GM18508 (cell line): Measurements from ENCODE around the gene ZDHHC18.

Experiments used
- ATAC-seq: cut with Tn5 transposase; IDR thresholded peaks from one replicate; pipeline ENCODE4 v1.9.1; 2021; ENCODE audit warnings: moderate number of reproducible peaks; ENCODE audit not compliant: insufficient read depth, unreplicated experiment

ZDHHC18 gene

GRCh38 chr1:26889551-26890466 is 63.3 kb downstream of the ZDHHC18 start, which contains the start of gene GPN2:
Gene GPN2 (minus strand): TSS chr1:26890283. CDS start chr1:26890096, 187 bp downstream.
- ATAC-seq, result no peak

GRCh38 chr1:26890467-26890796 is 63.9 kb downstream of the ZDHHC18 start:
- ATAC-seq, result no peak

- no peak for ATAC-seq
These were observed 67.8 kb downstream of the ZDHHC18 start for GRCh38 chr1:26894263-26894662.

- ATAC-seq, result no peak
These were observed 70.9 kb downstream of the ZDHHC18 start for GRCh38 chr1:26897351-26897750.

GRCh38 chr1:26900001-26900814 is 73.7 kb downstream of the ZDHHC18 start, which contains the start of gene GPATCH3:
Gene GPATCH3 (minus strand): TSS chr1:26900467. CDS start chr1:26900442, 25 bp downstream.
- ATAC-seq, result no peak

GRCh38 chr1:26900815-26901511 is 74.5 kb downstream of the ZDHHC18 start:
- no peak for ATAC-seq
